CD8-positive, alpha-beta memory T cell (primary cell): ENCODE results near the gene C8A. TPM values are rescaled to one million over a fixed set of nuclear protein-coding genes. Genes with fewer than 3 reads are reported as not detected.
A peak's percentile ranks its signal among the peaks of the same experiment; 100 is the strongest.

Experiments used
- CTCF ChIA-PET: fragments of 350-600 bp; sonication (Branson Sonifier 250); formaldehyde crosslinking; loops from one replicate; lab custom pipeline; 2021; ENCODE audit warnings: antibody characterized with exemption; lab: Charles Lee
- POLR2A ChIA-PET: fragments of 350-600 bp; sonication (Branson Sonifier 250); formaldehyde crosslinking; loops from one replicate; lab custom pipeline; 2021; ENCODE audit warnings: antibody characterized with exemption; lab: Charles Lee
- DNase-seq, 5 donors: peaks; one replicate each; pipeline versions ENCODE4 v3.0.0 to v3.0.0-alpha.2; 2020 to 2022; ENCODE audit warnings: mixed read lengths in 1 of 5
- H3K27ac ChIP-seq: one replicate; pipeline ENCODE4 v1.7.0; 2013; ENCODE audit warnings: low read depth, mild to moderate bottlenecking, low read length, moderate library complexity
- H3K27me3 ChIP-seq: 2 replicates; pipeline ENCODE4 v1.7.0; 2013; ENCODE audit warnings: low read length, mild to moderate bottlenecking; ENCODE audit not compliant: insufficient read depth, poor library complexity, severe bottlenecking
- H3K36me3 ChIP-seq: 2 replicates; pipeline ENCODE4 v1.7.0; 2013; ENCODE audit warnings: mild to moderate bottlenecking, low read length, moderate library complexity; ENCODE audit not compliant: insufficient read depth
- H3K4me1 ChIP-seq: 2 replicates; pipeline ENCODE4 v1.7.0; 2013; ENCODE audit warnings: mild to moderate bottlenecking, low read length, moderate library complexity; ENCODE audit not compliant: insufficient read depth
- H3K4me3 ChIP-seq: 2 replicates; pipeline ENCODE4 v1.7.0; 2013; ENCODE audit warnings: mild to moderate bottlenecking, low read length
- H3K9me3 ChIP-seq: 2 replicates; pipeline ENCODE4 v1.7.0; 2013; ENCODE audit warnings: mild to moderate bottlenecking, low read length
- H3K27ac Mint-ChIP-seq, 8 donors: one replicate each; pipeline ENCODE4 v1.8.0; 2020 to 2021; ENCODE audit warnings: mixed read lengths in 8 of 8, mild to moderate bottlenecking in 6 of 8, inconsistent platforms in 3 of 8, moderate library complexity in 3 of 8
- H3K27me3 Mint-ChIP-seq, 2 donors: one replicate each; pipeline ENCODE4 v1.8.0; 2020 to 2021; ENCODE audit warnings: mixed read lengths in 2 of 2, mild to moderate bottlenecking in 1 of 2, moderate library complexity in 1 of 2
- H3K36me3 Mint-ChIP-seq, 3 donors: one replicate each; pipeline ENCODE4 v1.8.0; 2020 to 2021; ENCODE audit warnings: mixed read lengths in 3 of 3, inconsistent platforms in 1 of 3, mild to moderate bottlenecking in 1 of 3
- H3K4me1 Mint-ChIP-seq, 3 donors: one replicate each; pipeline ENCODE4 v1.8.0; 2020 to 2021; ENCODE audit warnings: mixed read lengths in 3 of 3, inconsistent platforms in 1 of 3, mild to moderate bottlenecking in 1 of 3
- H3K4me3 Mint-ChIP-seq, 7 donors: one replicate each; pipeline ENCODE4 v1.8.0; 2020 to 2021; ENCODE audit warnings: mixed read lengths in 7 of 7, mild to moderate bottlenecking in 6 of 7, moderate library complexity in 4 of 7, inconsistent platforms in 2 of 7
- H3K9me3 Mint-ChIP-seq, 5 donors: one replicate each; pipeline ENCODE4 v1.8.0; 2020 to 2022; ENCODE audit warnings: mixed read lengths in 5 of 5, mild to moderate bottlenecking in 3 of 5, moderate library complexity in 2 of 5, inconsistent platforms in 1 of 5
- polyA plus RNA-seq: library from polyadenylated mRNA; unstranded; fragments of 300-500 nt; fragmentation: Illumina TruSeq; gene quantifications from one replicate; pipeline ENCODE4 v1.2.3, GENCODE V29; 2021
- total RNA-seq, 2 experiments: library from RNA; stranded (reverse); gene quantifications; one replicate each; pipeline ENCODE4 v1.2.3, GENCODE V29; 2021

The C8A gene
- total and polyA plus RNA-seq, 3 experiments from 2014 or later = not detected

DNA sequence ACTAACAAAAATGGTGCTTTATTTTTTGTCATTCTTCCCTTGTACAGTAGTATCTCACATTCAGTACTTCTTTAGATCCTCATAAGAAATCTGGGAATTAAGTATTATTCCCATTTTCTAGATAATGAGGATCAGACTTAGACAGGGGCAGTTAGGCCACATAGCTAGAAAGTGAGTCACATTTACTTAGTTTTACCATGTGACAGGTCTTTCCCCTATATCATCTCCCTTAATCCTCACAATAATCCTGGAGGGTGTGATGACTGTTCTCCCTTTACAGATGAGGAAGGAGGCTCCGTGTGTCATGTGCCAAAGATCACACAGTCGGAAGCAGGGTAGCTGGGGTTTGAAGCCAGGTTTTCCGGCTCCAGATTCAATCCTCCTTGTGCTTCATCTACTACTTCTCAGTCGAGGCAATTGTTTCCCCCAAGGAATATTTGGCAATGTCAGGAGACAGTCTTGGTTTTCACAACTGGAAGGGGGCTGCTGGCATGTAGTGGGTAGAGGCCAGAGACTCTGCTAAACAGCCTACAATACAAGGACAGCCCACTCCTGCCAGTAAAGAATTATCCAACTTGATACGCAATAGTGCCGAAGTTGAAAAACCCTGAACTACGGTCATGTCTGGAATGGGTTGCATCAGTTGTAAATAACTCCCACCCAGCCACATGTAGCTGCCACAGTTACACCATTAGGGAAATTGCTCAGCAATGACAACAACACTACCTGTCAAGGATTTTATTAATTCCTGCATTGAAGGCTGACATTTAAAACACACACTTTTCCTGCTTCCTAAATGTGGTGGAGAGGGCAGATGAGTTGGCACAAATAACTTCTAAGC lies 56.7 kb downstream of the C8A start:
- Mint-ChIP-seq H3K4me3 (peak overlapping the region in 1 of 7 donors; percentile 14), H3K4me1 (peaks cover 0 to 18% (median 16%) of the 10 kb centered on the region in 3 donors), H3K36me3 (no peaks in the 10 kb centered on the region), H3K27me3 (peaks cover 1 to 5% of the 10 kb centered on the region in 2 donors), H3K9me3 (no peaks in the 10 kb centered on the region), H3K27ac (no peak overlapping the region)
- no peak overlapping the region for H3K4me3 ChIP-seq
- no peak for DNase-seq
- ChIA-PET POLR2A (no interaction called here), CTCF (no interaction called here)
- H3K4me1 ChIP-seq = no peaks in the 10 kb centered on the region
- no peaks in the 10 kb centered on the region for H3K36me3 ChIP-seq
- no peaks in the 10 kb centered on the region for H3K9me3 ChIP-seq
- H3K27ac ChIP-seq = no peak overlapping the region
- no peaks in the 10 kb centered on the region for H3K27me3 ChIP-seq

DNA sequence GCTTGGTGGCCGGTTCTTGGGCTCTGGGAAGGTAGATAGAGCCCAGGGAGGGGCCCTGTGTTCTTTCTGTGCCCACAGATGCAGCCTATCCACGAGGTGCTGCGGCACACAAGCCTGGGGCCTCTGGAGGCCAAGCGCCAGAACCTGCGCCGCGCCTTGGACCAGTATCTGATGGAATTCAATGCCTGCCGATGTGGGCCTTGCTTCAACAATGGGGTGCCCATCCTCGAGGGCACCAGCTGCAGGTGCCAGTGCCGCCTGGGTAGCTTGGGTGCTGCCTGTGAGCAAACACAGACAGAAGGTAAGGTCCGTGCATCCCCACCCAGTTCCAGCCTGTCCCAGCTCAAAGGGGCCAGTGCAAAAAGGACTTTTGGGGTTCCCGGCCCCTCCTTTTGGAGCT lies 57.7 kb downstream of the C8A start:
- H3K36me3 ChIP-seq = no peaks in the 10 kb centered on the region
- no peak overlapping the region for H3K27ac Mint-ChIP-seq
- H3K4me3 ChIP-seq = no peak overlapping the region
- peaks cover 0 to 18% (median 16%) of the 10 kb centered on the region in 3 donors for H3K4me1 Mint-ChIP-seq
- ChIA-PET POLR2A (no interaction called here), CTCF (no interaction called here)
- H3K9me3 ChIP-seq = no peaks in the 10 kb centered on the region
- no peaks in the 10 kb centered on the region for H3K36me3 Mint-ChIP-seq
- H3K4me3 Mint-ChIP-seq = no peak overlapping the region
- H3K4me1 ChIP-seq = no peaks in the 10 kb centered on the region
- H3K9me3 Mint-ChIP-seq = no peaks in the 10 kb centered on the region
- no peaks in the 10 kb centered on the region for H3K27me3 ChIP-seq
- no peak overlapping the region for H3K27ac ChIP-seq
- peaks cover 1 to 5% of the 10 kb centered on the region in 2 donors for H3K27me3 Mint-ChIP-seq
- no peak for DNase-seq

DNA sequence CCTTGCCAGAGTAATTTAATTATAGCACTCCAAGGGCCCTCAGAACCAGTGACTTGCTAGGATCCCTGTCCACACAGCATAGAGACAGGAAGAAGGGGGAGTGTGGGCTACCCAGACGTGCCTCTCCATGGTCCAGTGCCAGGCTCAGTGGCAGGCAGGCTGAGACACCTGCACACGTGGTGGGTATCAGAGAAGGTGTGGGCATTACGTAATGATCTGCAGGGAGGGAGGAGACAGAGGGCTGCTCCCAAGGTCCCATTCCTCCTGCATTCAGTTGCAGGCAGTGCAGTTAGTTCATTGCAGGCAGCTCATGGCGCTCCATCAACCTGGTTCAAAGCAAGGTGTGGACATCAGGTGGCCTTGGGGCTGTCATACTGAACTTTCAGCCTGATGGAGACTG lies 61.4 kb downstream of the C8A start:
- H3K4me3 Mint-ChIP-seq = no peak overlapping the region
- H3K27me3 ChIP-seq = no peaks in the 10 kb centered on the region
- no peaks in the 10 kb centered on the region for H3K36me3 Mint-ChIP-seq
- no peaks in the 10 kb centered on the region for H3K36me3 ChIP-seq
- no peaks in the 10 kb centered on the region for H3K9me3 Mint-ChIP-seq
- no peaks in the 10 kb centered on the region for H3K9me3 ChIP-seq
- no peaks in the 10 kb centered on the region for H3K4me1 ChIP-seq
- POLR2A ChIA-PET = no interaction called here
- no peak for DNase-seq
- H3K27ac ChIP-seq = no peak overlapping the region
- H3K27me3 Mint-ChIP-seq = peaks cover 1 to 5% of the 10 kb centered on the region in 2 donors
- H3K4me1 Mint-ChIP-seq = no peaks in the 10 kb centered on the region
- CTCF ChIA-PET = no interaction called here
- H3K27ac Mint-ChIP-seq = no peak overlapping the region
- no peak overlapping the region for H3K4me3 ChIP-seq

DNA sequence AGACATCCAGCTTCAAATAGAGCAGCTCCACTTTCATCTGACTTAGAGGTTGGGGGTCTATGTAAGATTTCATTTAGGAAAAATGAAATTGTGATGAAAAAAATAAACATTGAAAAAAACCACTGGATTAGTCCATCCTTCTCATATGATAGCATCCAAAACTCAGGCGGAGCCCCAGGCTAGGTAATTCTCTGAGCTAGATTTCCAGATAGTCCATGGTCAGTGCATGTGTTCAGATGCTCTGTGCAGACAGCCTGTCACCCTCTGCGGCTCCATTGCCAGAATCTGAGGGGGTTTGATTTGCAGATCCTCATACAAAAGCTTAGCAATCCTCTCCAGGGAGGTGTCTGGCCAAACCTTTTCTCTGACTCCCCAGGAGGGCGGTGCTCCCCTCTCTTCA lies 62.0 kb downstream of the C8A start:
- H3K36me3 ChIP-seq = no peaks in the 10 kb centered on the region
- ChIA-PET CTCF (no interaction called here), POLR2A (no interaction called here)
- no peak overlapping the region for H3K4me3 ChIP-seq
- Mint-ChIP-seq H3K4me3 (no peak overlapping the region), H3K4me1 (no peaks in the 10 kb centered on the region), H3K9me3 (no peaks in the 10 kb centered on the region), H3K27ac (no peak overlapping the region), H3K36me3 (no peaks in the 10 kb centered on the region), H3K27me3 (peaks cover 3 to 8% of the 10 kb centered on the region in 2 donors)
- no peaks in the 10 kb centered on the region for H3K27me3 ChIP-seq
- DNase-seq = no peak
- no peaks in the 10 kb centered on the region for H3K9me3 ChIP-seq
- H3K27ac ChIP-seq = no peak overlapping the region
- H3K4me1 ChIP-seq = no peaks in the 10 kb centered on the region

DNA sequence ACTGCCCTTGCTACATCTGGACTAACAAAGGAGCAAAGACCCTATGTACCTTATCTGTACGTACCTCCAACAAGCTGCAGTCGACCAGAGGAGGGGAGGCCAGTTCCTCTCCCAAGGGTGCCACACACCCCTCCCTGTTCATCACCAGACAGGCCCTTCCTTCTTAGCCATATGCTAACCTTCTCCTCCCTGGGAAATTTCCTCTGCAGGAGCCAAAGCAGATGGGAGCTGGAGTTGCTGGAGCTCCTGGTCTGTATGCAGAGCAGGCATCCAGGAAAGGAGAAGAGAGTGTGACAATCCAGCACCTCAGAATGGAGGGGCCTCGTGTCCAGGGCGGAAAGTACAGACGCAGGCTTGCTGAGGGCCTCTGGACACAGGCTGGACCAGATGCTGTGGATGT lies 62.8 kb downstream of the C8A start:
- Histone ChIP-seq H3K9me3 (no peaks in the 10 kb centered on the region), H3K36me3 (no peaks in the 10 kb centered on the region), H3K4me1 (no peaks in the 10 kb centered on the region), H3K4me3 (no peak overlapping the region), H3K27me3 (no peaks in the 10 kb centered on the region), H3K27ac (no peak overlapping the region)
- Mint-ChIP-seq H3K27ac (no peak overlapping the region), H3K27me3 (peaks cover 4 to 8% of the 10 kb centered on the region in 2 donors), H3K9me3 (no peaks in the 10 kb centered on the region), H3K4me3 (no peak overlapping the region), H3K36me3 (no peaks in the 10 kb centered on the region), H3K4me1 (no peaks in the 10 kb centered on the region)
- DNase-seq = no peak
- ChIA-PET POLR2A (no interaction called here), CTCF (no interaction called here)

DNA sequence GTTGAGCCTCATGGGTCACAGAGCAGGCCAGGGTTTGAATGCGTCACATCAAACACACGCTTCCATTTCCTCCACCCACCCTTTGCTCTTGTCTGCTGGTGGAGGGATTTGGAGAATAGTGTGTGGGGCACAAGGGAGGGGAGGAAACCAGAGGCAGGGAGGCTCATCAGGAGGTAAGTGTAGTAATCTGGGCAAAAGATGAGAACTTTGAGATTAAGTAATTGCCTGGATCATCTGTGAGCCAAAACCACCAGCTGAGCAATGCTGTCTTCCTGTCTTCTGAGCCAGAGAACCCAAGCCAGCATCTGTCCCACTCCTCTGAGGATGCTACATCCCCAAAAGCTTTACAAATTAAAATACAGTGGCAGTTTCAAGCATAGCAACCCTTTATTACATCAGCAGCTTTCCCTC lies 66.0 kb downstream of the C8A start:
- POLR2A ChIA-PET = no interaction called here
- H3K36me3 Mint-ChIP-seq = no peaks in the 10 kb centered on the region
- H3K4me1 Mint-ChIP-seq = no peaks in the 10 kb centered on the region
- no peaks in the 10 kb centered on the region for H3K9me3 Mint-ChIP-seq
- H3K9me3 ChIP-seq = no peaks in the 10 kb centered on the region
- H3K4me1 ChIP-seq = no peaks in the 10 kb centered on the region
- no peaks in the 10 kb centered on the region for H3K27me3 ChIP-seq
- H3K4me3 Mint-ChIP-seq = no peak overlapping the region
- H3K27me3 Mint-ChIP-seq = peaks cover 3 to 6% of the 10 kb centered on the region in 2 donors
- CTCF ChIA-PET = no interaction called here
- no peak overlapping the region for H3K27ac ChIP-seq
- no peak overlapping the region for H3K27ac Mint-ChIP-seq
- no peak overlapping the region for H3K4me3 ChIP-seq
- no peaks in the 10 kb centered on the region for H3K36me3 ChIP-seq
- no peak for DNase-seq

DNA sequence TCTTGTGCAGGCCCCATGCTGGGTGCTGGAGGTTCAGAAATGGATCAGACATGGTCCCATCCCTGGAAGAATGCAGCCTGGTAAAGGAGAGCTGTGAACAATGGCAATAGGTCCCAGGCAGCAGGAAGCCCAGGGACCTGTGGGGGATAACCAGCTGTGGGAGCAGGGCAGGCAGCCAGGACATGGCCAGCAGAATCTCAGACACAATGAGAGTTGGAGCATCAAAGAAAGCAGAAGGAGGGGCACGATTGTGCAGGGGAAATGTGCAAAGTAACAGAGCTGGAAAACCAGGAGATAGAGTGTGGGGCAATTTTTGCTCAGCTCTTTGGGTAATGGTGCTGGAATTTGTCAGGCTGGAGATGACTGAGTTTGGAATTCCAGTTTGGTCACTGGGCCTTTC lies 66.9 kb downstream of the C8A start:
- H3K4me1 Mint-ChIP-seq = no peaks in the 10 kb centered on the region
- Histone ChIP-seq H3K27ac (no peak overlapping the region), H3K4me3 (no peak overlapping the region), H3K27me3 (no peaks in the 10 kb centered on the region), H3K4me1 (no peaks in the 10 kb centered on the region), H3K9me3 (no peaks in the 10 kb centered on the region), H3K36me3 (no peaks in the 10 kb centered on the region)
- POLR2A ChIA-PET = no interaction called here
- H3K9me3 Mint-ChIP-seq = no peaks in the 10 kb centered on the region
- H3K4me3 Mint-ChIP-seq = no peak overlapping the region
- peaks cover 3 to 6% of the 10 kb centered on the region in 2 donors for H3K27me3 Mint-ChIP-seq
- CTCF ChIA-PET = no interaction called here
- DNase-seq = no peak
- no peaks in the 10 kb centered on the region for H3K36me3 Mint-ChIP-seq
- no peak overlapping the region for H3K27ac Mint-ChIP-seq

DNA sequence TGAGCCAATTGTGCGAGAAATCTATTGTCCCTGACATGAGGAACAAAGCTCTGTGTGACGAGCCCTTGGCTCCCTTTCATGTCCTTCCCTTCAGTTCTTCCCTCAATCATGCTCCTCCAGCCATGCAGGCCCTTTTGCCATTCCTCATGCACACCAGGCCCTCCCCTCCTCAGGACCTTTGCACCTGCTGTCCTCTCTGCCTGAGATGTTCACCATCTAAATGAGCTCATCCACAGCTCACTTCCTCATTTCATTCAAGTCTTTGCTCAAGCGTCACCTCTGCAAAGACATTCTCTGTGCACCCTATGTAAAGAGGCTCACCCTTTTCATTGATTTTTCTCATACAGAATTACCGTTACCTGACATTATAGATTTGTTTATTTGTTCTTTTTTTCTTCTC lies 67.5 kb downstream of the C8A start:
- CTCF ChIA-PET = no interaction called here
- DNase-seq = no peak
- POLR2A ChIA-PET = no interaction called here
- H3K27me3 ChIP-seq = no peaks in the 10 kb centered on the region
- H3K36me3 ChIP-seq = no peaks in the 10 kb centered on the region
- Mint-ChIP-seq H3K4me1 (no peaks in the 10 kb centered on the region), H3K9me3 (no peaks in the 10 kb centered on the region), H3K36me3 (no peaks in the 10 kb centered on the region), H3K27ac (no peak overlapping the region), H3K4me3 (no peak overlapping the region), H3K27me3 (peaks cover 3 to 6% of the 10 kb centered on the region in 2 donors)
- no peaks in the 10 kb centered on the region for H3K9me3 ChIP-seq
- H3K27ac ChIP-seq = no peak overlapping the region
- no peaks in the 10 kb centered on the region for H3K4me1 ChIP-seq
- no peak overlapping the region for H3K4me3 ChIP-seq
